ENCODE measurements around the gene SLC22A16. TPM values are rescaled to one million over a fixed set of nuclear protein-coding genes. Genes with fewer than 3 reads are reported as not detected.

The SLC22A16 gene
- total and polyA plus RNA-seq, 2 donors (not counting 1 experiment from before 2014, with no cell fraction given): not detected

DNA sequence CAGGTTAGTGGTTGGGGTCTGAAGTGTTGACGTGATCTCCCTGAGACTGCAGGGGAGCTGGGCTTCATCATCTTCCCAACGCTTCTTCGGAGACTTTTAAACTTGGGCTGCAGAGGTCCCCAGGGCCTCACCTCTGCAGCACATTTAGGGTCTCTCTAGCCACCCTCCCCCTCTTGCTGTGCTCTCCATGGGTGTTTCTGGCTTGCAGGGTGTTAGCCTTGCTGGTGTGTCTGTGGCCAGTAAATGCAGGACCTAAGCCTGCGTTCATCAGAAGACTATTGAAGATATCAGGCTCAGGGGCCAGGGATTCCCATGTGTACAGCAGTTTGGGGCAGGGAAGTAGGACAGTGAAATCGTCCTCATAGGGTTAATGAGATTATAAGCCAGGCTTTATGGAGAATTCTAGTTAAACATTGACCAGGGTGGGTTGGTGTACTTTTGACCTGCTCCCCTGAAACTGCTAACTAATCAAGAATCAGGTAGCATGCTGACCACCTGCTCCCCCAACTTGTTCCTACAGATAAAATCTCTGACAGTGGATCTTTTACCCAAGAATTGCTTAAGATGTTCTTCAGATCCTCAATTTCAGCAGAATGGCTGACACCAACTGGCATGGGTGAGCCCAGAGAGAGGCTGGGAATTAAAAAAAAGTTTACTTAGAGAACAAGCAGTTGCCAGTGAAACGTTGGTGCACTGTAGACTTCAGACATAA, 57.2 kb downstream of the SLC22A16 start:
- Histone ChIP-seq H4K20me1 (ENCODE audit: control insufficient read depth, extremely low read depth, insufficient read depth, low read length) (no peaks in the 10 kb centered on the region), H3K9me3 (ENCODE audit: control insufficient read depth, insufficient read depth, low read depth, low read length) (no peaks in the 10 kb centered on the region), H3K36me3 (ENCODE audit: control insufficient read depth, insufficient read depth, low read length) (no peaks in the 10 kb centered on the region), H3K79me2 (ENCODE audit: control insufficient read depth, insufficient read depth, low read length) (no peaks in the 10 kb centered on the region), H3K4me1 (ENCODE audit: control insufficient read depth, extremely low read depth, insufficient read depth, low read length) (no peaks in the 10 kb centered on the region), H2AFZ (ENCODE audit: low read length) (no peak overlapping the region), H3K4me3 (replicated peaks in 1 of 4; ENCODE audit: control extremely low read depth in 1 of 4, insufficient read depth in 1 of 4, low read depth in 3 of 4, low read length in 4 of 4) (no peak overlapping the region), H3K27ac (ENCODE audit: insufficient read depth, low read length) (no peak overlapping the region), H3K4me2 (ENCODE audit: extremely low read depth, insufficient read depth, low read length) (no peak overlapping the region), H3K9ac (ENCODE audit: insufficient read depth, low read length) (no peak overlapping the region), H3K27me3 (ENCODE audit: control insufficient read depth, insufficient read depth, low read length) (peaks cover 8% of the 10 kb centered on the region)
- DNase-seq (ENCODE audit: low read depth in 2 of 2): no peak
- TF ChIP-seq, protein P1, sequence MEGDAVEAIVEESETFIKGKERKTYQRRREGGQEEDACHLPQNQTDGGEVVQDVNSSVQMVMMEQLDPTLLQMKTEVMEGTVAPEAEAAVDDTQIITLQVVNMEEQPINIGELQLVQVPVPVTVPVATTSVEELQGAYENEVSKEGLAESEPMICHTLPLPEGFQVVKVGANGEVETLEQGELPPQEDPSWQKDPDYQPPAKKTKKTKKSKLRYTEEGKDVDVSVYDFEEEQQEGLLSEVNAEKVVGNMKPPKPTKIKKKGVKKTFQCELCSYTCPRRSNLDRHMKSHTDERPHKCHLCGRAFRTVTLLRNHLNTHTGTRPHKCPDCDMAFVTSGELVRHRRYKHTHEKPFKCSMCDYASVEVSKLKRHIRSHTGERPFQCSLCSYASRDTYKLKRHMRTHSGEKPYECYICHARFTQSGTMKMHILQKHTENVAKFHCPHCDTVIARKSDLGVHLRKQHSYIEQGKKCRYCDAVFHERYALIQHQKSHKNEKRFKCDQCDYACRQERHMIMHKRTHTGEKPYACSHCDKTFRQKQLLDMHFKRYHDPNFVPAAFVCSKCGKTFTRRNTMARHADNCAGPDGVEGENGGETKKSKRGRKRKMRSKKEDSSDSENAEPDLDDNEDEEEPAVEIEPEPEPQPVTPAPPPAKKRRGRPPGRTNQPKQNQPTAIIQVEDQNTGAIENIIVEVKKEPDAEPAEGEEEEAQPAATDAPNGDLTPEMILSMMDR (conservative IDR thresholded peaks at IDR 0.05 in 1 of 2, IDR thresholded peaks at IDR 0.05 in 1 of 2; ENCODE audit: low read depth in 1 of 2, low read length in 2 of 2): no peak
- no peak for TF ChIP-seq EZH2 (IDR thresholded peaks at IDR 0.05; ENCODE audit: low read length, missing control alignments)

DNA sequence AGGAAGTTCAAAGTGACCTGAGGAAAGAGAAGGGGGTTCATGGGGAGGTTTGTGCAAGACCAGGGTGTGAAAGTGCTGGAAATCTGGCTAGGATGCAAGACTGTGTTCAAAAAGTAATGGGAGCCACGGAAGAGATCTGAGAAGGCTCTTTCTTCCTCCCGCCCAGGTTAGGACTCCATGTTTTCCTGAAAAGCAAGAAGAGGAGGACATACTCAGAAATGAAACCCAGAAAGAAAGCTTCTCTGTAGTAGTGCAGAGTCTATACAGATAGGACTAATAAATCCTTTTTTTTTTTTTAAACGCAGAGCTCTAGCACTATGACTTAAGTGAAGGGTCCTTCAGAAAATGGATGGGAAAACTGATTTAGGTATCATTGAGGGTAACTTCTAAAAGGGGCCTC, 57.8 kb downstream of the SLC22A16 start:
- no peak for TF ChIP-seq EZH2 (IDR thresholded peaks at IDR 0.05; ENCODE audit: low read length, missing control alignments)
- TF ChIP-seq, protein P1 (conservative IDR thresholded peaks at IDR 0.05 in 1 of 2, IDR thresholded peaks at IDR 0.05 in 1 of 2; ENCODE audit: low read depth in 1 of 2, low read length in 2 of 2): no peak
- DNase-seq (ENCODE audit: low read depth in 2 of 2): no peak
- Histone ChIP-seq H2AFZ (ENCODE audit: low read length) (no peak overlapping the region), H4K20me1 (ENCODE audit: control insufficient read depth, extremely low read depth, insufficient read depth, low read length) (no peaks in the 10 kb centered on the region), H3K36me3 (ENCODE audit: control insufficient read depth, insufficient read depth, low read length) (no peaks in the 10 kb centered on the region), H3K4me2 (ENCODE audit: extremely low read depth, insufficient read depth, low read length) (no peak overlapping the region), H3K79me2 (ENCODE audit: control insufficient read depth, insufficient read depth, low read length) (no peaks in the 10 kb centered on the region), H3K9me3 (ENCODE audit: control insufficient read depth, insufficient read depth, low read depth, low read length) (no peaks in the 10 kb centered on the region), H3K9ac (ENCODE audit: insufficient read depth, low read length) (no peak overlapping the region), H3K27ac (ENCODE audit: insufficient read depth, low read length) (no peak overlapping the region), H3K4me3 (replicated peaks in 1 of 4; ENCODE audit: control extremely low read depth in 1 of 4, insufficient read depth in 1 of 4, low read depth in 3 of 4, low read length in 4 of 4) (no peak overlapping the region), H3K4me1 (ENCODE audit: control insufficient read depth, extremely low read depth, insufficient read depth, low read length) (no peaks in the 10 kb centered on the region), H3K27me3 (ENCODE audit: control insufficient read depth, insufficient read depth, low read length) (peaks cover 5% of the 10 kb centered on the region)

DNA sequence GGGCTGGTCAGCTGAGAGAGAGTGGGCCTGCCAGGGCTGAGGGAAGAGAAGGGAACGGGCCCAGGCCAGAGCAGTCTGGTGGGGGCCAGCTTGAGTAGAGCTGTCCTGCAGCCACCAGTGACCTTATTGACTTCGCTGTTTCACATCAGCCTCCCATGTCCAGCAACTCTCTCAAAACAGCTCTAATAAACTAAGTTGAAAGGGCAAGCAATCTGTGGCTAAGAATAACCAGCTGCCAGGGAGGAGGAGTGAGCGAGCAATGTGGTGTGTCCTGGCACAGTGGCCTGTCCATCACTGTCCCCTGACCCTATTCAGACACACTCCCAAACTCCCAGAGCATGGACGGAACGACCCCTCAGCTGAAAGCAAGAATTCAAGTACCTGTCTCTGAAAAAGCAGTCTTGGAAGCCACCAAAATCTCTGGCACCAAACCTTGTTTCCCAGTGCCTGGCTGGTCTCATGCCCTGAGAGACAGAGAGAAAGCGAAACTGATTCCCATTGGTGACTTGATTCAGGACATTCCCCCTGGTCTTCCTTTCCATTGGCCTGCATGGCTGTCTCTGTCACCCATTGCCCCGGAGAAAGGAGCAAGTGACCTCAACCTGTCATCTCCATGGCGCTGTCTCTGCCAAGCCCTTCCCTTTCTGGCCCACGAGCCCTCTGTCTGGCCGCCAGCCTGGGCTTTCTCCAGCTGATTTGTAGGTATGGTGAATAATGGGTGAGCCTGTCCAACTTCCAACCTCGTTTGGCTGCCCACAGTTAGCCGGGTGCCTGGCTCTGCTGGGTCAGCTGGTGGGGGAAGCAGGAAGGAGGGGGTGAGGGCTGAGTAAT, 61.1 kb downstream of the SLC22A16 start, which contains the start of gene DDO:
DDO (minus strand) TSS at position 490 of the 831 bp plus-strand sequence. CDS start 2,113 bp downstream, outside the sequence.
- Histone ChIP-seq H3K9me3 (ENCODE audit: control insufficient read depth, insufficient read depth, low read depth, low read length) (no peaks in the 10 kb centered on the region), H4K20me1 (ENCODE audit: control insufficient read depth, extremely low read depth, insufficient read depth, low read length) (no peaks in the 10 kb centered on the region), H3K27ac (ENCODE audit: insufficient read depth, low read length) (peak within 1 kb of the TSS; percentile 51), H3K4me2 (ENCODE audit: extremely low read depth, insufficient read depth, low read length) (peak within 1 kb of the TSS; percentile 74), H3K79me2 (ENCODE audit: control insufficient read depth, insufficient read depth, low read length) (no peaks in the 10 kb centered on the region), H3K4me3 (replicated peaks in 1 of 4; ENCODE audit: control extremely low read depth in 1 of 4, insufficient read depth in 1 of 4, low read depth in 3 of 4, low read length in 4 of 4) (peak within 1 kb of the TSS; percentile 19 to 62 (median 46)), H3K27me3 (ENCODE audit: control insufficient read depth, insufficient read depth, low read length) (peaks cover 1% of the 10 kb centered on the region), H3K4me1 (ENCODE audit: control insufficient read depth, extremely low read depth, insufficient read depth, low read length) (no peaks in the 10 kb centered on the region), H3K9ac (ENCODE audit: insufficient read depth, low read length) (no peak within 1 kb of the TSS), H2AFZ (ENCODE audit: low read length) (peak within 1 kb of the TSS; percentile 85), H3K36me3 (ENCODE audit: control insufficient read depth, insufficient read depth, low read length) (no peaks in the 10 kb centered on the region)
- TF ChIP-seq, protein P1 (conservative IDR thresholded peaks at IDR 0.05 in 1 of 2, IDR thresholded peaks at IDR 0.05 in 1 of 2; ENCODE audit: low read depth in 1 of 2, low read length in 2 of 2): no peak
- TF ChIP-seq EZH2 (IDR thresholded peaks at IDR 0.05; ENCODE audit: low read length, missing control alignments): no peak
- peak; percentile 61 to 64 for DNase-seq (ENCODE audit: low read depth in 2 of 2)

Data from fibroblast of lung (primary cell).